Activated T-cell treated with anti-CD3 and anti-CD28 coated beads for 4 hours (primary cell): ENCODE data around the gene MROH8.

Experiments used
- DNase-seq: peaks from one replicate; pipeline ENCODE4 v3.0.0-alpha.2; 2020

The MROH8 gene

DNA sequence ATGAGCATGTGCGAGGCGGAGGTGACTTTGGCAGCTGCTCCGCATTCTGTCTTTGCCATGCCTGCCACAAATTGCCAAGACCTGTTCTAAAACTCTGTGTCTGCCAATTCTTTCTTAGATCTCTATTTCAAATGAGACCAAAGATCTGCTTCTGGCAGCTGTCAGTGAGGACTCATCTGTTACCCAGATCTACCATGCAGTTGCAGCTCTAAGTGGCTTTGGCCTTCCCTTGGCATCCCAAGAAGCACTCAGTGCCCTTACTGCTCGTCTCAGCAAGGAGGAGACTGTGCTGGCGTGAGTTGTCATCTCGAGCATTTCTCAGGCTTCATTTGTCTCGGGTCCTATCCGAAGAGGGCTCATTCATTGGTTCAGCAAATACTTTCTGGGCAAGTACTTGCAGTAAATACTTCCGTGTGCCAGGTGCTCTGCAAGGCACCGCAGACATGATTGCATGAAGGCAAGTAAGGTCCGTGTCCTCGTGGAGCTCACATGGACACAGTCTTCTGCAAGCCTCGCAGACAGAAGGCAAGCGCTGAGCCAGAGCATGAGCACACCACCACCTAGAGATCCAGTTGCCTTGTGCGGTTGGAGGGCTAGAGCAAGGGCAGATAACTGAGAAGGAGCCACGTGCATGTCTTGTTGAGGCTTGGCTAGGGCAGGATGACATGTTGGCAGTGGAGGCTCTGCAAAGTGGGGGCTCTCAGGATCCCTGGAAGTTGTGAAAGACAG lies 19.7 kb upstream of the MROH8 start:
- DNase-seq: no peak

DNA sequence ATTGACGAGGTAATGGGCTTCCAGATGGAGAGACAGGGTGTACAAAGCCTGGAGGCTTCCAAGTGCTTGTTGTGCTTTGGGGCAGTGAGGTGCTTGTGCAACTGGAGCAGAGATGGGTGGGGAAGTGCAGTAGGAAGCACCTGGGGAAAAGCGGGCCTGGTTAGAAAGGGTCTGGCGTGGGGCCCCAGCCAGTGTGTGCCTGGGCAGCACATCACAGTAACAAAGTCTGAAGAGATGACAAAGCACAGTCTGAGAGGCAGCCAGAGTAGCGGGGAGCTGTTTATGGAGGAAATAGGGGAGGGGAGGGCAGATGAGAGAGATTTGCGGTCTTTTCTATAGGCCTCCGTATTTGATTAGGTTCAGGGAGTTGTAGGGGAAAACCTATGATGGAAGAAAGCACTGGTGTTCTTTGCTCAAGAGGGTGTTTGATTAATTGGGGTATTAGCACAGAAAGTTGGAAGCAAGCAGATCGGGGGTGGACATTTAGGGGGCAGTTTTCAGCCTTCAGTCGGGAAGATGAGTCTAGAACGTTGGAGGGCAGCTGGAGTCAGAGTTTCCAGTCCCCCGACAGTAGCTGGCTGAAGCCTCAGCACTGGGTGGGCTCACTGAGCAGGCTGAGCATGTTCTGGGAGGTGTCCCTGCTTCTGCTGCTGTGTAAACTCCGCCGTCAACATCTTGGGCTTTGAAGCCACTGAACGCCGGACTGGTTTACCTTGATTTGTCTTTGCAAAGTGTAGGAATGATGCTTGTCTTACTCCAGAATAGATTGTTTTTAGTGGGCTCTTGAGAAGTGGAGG lies 15.5 kb upstream of the MROH8 start:
- no peak for DNase-seq

DNA sequence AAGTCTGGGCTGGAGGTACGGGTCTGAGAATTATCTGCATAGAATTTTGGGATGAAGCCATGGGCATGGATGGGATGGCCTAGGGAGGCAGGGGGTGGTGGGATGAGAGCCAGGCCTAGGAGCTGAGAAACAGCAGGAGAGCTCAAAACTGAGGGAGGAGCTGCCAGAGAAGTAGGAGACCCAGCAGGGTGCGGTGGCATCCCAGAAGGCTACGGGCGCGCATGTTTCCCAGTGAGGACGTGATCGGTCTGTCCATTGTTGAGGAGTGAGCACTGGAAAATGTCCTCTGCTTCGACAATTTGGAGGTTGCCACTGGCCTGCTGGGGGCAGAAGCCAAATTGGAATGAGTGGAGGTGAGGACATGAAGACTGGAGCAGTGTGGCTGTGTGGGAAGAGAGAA lies 14.5 kb upstream of the MROH8 start:
- no peak for DNase-seq

DNA sequence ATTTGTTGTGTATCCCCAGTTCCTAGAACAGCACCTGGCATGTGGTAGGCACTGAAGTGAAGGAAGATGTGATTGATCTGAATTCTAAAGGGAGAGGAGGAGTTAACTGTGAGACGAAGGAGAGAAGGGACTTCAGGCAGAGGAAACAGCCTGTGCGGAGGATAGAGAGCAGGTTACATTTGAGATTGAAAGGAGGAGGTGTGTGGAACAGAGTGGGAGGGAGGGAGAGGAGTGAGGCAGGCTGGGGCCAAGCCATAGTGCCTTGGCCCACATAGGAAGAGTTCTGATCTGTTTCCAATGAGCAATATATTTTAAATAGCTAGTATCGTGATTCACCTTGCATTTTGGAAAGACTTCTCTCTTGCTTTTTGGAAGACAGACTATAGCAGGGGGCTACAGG lies 13.9 kb upstream of the MROH8 start:
- no peak for DNase-seq

DNA sequence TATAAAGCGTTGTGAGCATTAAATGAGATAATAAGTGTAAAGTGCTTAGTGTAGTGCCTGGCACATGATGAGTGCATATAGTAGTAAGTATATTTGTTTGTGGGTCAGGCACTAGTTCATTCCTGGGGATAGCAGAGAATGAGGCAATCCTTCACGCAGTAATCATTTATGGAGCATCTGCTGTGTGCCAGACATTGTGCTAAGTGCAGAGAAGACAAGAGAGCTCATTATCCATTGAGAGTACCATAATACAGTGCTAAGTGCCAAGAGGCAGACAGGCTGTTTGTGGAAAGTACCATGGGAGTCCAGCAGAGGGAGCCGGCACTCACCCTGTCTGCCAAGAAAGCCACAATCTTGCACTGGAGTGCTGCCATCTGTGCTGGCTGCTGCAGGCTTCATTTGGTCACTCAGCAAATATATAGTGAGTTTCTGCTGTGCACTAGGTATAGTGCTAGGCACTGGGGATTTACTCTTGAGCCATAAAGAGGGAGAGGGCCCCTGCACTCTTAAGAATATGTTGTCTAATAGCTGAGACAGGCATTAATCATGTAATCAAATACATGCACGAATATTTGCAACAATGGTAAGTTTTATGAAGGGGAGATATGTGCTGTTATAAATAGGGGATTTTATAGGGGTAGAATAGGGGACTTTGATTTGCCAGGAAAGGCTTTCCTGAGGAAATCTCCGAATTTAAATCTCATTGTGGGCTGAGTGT lies 12.9 kb upstream of the MROH8 start:
- peak; percentile 56 for DNase-seq

DNA sequence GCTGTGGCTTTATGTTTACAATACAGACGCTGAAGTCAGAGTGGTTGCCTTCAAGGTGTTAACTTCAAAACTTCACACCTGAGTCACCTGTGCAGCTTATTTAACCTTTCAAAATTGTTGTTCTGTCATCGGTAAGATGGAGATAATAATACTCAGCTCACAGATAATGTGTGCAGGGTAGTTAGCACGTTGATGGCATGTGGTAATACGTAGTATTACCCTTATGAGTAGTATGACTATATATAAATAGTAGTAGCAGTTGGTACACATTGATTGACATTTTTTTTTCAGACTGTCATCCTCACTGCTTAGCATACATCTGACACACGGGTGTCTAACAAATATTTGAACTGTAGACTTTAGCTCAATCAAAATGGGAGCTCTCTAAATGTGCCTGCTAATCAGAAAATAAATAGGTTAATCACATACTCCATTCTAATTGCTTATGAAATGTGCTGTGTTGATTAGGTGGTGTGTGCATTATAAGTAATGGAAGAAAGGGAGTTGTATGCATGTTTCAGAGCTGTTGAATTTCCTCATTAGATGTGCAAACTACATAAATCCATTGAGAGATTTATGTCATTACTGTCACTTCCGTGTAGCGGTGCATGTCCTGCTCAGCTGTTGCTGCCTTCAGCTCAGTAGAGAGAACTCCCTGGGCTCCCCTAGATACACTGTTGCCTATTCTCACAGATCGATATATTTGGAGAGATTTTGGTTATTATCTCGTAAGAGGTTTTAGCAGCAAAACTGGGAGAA lies 11.2 kb upstream of the MROH8 start:
- DNase-seq: no peak

DNA sequence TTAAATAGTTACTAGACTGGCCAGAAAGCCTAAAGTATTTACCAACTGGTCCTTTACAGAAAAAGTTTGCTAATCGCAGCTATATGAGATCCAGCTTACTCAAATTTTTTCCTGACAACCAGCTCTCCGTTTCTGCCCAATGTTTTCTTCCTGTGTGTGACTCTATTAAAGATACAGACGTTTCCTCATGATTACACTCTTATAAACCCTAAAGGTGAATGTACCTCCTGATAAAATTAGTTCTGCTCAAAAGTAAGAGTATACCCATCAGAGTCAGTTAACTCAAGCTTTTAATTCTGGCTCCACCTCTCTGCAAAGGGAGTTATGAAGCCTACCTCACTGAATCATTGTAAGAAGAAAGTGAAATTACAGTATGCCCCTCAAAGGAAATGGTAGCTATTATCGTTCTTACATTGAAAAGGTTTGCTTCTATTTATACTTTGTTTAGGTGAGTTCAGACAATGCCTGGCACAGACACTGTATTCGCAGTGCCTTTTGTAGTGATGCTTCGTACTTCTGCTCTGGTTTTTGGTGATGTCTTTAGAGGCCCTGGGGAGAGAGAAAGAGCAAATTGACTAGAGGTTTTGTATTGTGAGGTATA lies 10.2 kb upstream of the MROH8 start:
- DNase-seq: no peak

DNA sequence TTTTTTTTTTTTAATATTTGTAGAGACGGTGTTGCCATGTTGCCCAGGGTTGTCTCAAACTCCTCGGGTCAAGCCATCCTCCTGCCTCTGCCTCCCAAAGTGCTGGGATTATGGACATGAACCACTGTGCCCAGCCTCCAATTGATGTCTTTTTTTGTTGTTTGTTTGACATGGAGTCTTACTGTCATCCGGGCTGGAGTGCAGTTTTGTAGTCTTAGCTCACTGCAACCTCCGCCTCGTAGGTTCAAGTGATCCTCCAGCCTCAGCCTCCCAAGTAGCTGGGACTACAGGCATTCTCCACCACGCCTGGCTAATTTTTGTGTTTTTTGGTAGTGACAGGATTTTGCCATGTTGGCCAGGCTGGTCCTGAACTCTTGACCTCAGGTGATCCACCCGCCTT lies 9.4 kb upstream of the MROH8 start:
- no peak for DNase-seq

DNA sequence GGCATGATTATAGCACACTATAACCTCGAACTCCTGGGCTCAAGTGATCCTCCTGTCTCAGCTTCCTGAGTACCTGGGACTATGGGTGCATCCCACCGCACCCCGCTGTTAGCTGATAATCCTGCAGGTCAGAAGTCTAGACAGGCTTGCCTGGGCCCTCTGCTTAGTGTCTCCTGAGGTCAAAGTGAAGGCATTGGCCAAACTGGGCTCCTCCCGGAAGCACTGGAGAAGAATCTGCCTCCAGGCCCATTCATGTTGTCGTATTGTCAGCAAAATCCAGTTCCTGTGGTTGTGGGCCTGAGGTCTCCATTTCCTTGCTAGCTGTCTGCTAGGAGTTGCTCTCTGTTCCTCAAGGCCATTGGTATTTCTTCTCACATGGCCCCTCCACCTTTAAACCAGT lies 6.3 kb upstream of the MROH8 start:
- no peak for DNase-seq

DNA sequence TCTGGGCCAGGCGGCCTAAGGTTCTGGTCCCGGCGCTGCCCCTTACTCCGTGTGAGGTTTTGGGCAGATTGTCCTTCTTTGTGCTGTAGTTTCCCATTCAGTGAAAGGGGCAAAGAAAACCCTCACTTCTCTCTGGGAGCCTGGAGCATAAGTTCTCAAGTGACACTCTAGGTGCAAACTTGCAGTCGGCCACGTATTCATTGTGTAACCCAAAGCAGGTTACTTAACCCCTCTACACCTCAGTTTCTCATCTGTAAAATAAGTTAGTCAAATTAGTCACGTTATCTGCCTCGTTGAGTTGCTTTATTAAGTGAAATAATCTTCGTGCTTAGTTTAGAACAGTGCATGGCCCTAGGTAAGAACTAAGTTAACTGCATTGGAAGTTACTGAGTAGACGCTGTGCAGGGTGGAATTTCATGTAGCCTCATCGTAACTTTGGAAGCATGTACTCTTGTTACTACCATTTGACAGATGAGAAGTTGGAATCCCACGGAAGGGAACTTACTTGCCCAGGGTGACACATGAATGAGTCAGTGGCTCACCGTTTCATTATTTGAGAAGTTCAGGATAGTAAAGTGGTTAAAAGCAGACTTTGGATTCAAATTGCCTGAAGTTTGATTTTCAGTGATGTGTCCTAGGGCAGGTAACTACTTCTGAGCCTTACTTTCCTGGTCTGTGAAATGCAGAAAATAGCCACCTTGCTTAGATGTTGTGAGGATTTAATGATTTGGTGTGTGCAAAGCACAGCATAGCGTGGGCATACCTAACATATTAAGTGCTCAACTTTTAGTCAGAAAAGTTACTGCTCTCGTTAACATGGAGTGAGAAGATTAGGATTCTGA lies 556 bp upstream of the MROH8 start:
- DNase-seq: peak; percentile 6

DNA sequence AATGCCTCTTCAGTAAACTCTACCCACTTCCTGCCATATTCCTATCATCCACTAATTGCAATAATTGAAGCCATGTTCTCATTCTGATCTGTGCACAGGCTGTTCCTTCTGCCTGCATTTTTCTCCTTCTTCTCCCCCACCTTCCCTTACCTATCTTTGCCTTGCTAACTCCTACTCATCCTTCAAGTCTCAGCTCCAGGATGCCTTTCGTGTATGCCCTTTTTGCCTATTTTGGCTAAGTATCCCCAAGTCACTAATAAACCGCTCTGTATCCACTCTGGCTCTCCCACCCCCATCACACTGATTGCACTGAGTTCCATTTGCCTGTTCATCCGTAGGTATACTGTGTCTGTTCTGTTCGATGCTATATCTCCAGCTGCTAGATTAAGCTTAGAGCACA lies 6.5 kb downstream of the MROH8 start:
- DNase-seq: no peak

DNA sequence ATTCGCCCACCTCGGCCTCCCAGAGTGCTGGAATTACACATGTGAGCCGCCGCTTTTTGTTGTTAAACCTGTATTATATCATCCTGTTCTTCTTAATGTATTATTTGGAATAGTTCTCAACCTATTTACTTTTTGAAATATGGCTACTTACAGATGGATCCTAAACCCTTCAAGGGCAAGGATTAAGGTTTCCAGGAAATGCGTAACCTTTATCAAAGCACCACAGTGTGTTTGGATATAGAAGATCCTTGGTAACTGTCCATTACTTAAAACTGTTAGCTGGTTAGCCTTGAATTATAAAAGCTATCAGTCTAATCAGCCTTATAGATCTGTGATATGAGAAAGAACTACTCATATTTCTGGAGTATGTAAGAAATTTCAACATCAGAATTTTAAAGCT lies 12.5 kb downstream of the MROH8 start:
- no peak for DNase-seq

DNA sequence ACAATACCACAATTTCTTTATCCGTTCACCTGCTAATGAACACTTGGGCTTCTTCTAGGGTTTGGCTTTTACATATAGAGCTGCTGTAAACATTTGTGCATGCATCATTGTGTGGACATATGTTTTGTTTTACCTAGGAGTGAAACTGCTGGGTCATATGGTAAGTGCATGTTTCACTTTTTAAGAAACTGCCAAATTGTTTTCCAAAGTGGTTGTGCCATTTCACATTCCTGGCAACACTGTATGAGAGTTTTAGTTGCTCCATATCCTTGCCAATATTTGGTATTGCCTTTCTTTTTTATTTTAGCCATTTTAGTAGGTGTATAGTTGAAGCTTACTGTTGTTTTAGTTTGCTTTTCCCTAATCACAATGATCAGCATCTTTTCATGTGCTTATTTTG lies 14.3 kb downstream of the MROH8 start:
- DNase-seq: no peak

DNA sequence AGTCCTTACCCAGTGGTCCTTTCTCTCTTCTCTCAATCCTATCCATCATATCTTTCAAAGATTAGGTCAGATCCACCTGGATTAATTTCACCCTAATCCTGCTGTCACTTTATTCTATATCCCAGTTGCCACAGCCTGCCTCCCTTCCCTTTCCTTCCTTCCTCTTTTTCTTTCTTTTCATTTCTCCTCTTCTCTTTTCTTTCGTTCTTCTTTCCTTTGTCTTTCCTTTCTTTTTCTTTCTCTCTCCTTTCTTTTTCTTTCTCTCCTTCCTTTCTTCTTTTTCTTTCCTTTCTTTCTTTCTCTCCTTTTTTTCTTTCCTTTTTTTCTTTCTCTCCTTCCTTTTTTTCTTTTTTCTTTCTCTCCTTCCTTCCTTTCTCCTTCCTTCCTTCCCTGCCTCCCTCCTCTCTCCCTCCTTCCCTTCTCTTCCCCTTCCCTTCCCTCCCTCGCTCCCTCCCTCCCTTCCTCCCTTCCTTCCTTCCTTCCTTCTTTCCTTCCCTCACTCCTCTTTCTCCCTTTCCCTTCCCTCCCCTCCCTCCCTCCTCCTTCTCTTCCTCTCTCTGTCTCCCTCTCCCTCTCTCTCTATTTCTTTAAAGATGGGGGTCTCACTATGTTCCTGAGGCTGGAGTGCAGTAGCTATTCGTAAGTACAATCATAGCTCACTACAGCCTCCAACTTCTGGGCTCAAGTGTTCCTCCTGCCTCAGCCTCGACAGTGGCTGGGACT lies 15.4 kb downstream of the MROH8 start:
- no peak for DNase-seq

DNA sequence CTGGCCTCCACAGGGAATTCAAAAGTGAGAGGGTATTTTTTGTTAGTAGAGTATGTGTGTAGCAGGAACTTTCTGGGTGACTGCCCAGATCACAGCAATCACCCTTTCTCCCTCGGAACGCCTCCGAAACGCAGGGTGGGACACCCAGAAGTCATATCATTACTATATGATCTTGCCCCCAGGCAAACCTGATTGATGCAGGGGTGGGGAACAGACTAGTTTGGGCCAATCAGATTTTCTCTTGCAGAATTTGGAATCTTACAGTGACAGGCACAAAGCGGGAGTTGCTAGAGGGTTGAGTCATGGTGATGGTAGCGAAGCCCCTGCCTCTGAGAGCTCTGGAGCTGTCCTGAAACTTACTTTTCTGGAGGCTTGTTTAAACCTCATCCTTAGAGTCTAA lies 16.7 kb downstream of the MROH8 start:
- no peak for DNase-seq

DNA sequence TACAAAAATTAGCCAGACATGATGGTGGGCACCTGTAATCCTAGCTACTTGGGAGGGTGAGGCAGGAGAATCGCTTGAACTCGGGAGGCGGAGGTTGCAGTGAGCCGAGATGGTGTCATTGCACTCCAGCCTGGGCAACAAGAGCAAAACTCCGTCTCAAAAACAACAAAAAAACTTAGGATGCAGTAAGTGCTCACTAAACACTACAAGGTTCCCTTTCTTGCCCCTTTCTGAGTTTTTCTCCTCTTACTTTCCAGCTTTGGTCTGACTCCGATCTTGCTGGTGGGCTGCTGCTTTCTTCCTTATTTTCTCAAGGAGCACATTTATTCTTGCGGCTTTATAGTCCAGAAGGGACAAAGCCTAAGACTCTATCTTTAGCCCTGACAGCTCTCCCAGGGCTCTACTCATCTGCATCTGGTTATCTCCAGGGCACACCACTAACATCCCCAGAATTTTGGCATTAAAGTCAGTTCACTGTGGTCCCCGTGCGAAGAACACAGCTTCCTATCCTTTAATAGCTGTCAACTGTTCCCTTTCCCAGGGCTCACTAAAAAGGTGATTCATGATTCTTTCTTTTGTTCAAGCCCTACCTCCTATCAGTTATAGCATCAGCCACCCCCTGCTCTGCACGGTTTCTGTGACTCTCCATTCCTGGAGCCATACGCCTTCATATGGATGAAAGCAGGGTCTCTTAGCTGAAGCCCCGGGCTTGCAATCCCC lies 17.4 kb downstream of the MROH8 start:
- no peak for DNase-seq

DNA sequence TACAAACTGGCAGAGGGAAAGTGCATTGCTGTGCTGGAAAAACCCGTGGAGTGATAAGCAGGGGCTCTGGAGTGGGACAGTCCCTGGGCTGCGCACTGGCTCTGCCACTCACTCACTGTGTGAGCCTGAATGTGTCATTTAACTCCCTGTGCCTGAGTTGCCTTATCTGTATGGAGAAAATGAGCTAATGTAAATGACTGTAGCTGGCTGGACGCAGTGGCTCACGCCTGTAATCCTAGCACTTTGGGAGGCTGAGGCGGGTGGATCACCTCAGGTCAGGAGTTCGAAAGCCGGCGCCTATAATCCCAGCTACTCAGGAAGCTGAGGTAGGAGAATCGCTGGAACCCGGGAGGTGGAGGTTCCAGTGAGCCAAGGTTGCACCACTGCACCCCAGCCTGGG lies 18.7 kb downstream of the MROH8 start:
- DNase-seq: no peak

DNA sequence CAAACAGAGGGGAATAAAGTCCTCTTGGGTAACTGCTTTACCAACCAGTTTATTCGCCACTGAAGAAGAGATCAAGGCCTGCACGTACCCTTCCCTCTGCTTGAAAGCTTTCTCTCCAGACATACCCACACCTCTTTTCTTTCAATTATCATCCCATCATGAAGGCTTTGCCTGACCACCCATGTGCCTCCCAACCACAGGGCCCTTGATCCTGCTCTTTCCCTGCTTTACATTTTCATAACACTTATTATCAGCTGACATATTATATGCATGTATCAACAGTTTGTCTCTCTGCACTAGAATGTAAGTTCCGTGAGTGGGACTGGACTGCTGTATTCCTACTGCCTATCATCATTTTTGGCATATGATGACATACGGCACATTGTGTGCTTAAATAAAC lies 21.1 kb downstream of the MROH8 start:
- DNase-seq: no peak

DNA sequence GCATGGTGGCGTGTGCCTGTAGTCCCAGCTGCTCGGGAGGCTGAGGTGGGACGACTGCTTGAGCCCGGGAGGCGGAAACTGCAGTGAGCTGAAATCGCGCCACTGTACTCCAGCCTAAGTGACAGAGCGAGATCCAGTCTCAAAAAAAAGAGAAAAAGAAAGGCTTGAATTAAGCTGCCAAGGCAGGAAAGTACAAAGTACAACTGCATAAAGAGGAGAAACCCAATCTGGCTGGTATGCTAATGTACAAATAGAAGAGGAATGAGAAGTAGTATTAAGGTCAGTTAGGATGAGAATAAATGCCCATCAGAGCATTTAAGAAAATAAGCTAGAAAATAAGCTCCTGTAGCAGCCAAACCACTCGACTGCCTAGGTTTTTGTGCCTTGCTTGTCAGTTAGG lies 23.4 kb downstream of the MROH8 start:
- DNase-seq: no peak

DNA sequence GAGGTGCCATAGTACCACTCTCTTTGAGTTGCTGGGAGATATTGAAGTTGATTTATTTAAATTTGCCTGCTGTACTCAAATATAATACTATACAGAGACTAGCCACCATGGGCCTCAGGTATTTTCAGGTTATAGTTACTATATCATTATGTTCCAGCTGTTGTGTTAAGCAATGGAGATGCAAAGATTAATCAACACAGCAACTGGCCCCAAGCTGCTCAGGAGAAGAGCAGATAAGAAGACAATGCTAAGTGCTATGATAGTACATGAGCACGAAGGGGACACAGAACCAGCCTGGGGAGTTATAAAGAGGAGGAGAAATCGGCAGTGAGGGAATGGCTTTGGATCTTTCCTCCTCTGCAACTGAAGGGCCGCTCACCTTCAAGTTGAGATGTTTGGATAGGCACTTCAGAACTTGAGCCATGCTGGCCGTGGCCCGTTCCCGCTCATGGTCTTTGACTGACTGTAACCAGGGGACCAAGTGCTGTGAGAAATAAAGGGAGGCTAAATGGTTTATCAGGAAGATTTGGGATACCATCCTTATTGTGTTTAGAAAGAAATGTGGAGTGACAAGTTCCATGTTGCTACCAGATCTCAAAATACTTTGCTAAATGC lies 24.6 kb downstream of the MROH8 start:
- no peak for DNase-seq
